ENCODE measurements around the gene NDST4.

DNA sequence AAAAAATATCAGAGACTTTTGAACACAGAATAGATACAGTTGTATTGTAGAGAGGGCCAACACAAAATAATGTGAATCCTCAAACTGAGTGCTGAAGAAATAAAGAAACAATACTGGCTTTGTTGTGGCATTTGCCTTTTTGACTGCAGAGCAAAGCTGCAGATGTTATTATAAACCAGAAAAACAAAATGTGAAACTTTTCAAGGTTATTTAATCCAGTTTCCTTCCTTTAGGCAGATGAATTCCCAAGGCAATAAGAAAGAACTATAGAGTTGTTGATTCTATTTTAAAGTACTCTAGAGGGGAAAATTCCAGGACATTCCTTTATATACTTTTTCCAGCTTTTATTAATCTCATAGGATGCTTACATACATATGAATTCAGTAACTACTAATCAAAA lies 186.8 kb downstream of the NDST4 start:
- no peak for TF ChIP-seq CTCF (IDR thresholded peaks at IDR 0.05)
- TF ChIP-seq POLR2A (IDR thresholded peaks at IDR 0.05) = no peak
- TF ChIP-seq POLR2AphosphoS5 (IDR thresholded peaks at IDR 0.05) = no peak
- no peak for TF ChIP-seq EP300 (IDR thresholded peaks at IDR 0.05)
